GM21515 (cell line): ENCODE data around the gene HOXD10.

ENCODE experiments used
- ATAC-seq: cut with Tn5 transposase; IDR thresholded peaks from one replicate; pipeline ENCODE4 v1.9.1; 2021; ENCODE audit not compliant: unreplicated experiment

The HOXD10 gene

DNA sequence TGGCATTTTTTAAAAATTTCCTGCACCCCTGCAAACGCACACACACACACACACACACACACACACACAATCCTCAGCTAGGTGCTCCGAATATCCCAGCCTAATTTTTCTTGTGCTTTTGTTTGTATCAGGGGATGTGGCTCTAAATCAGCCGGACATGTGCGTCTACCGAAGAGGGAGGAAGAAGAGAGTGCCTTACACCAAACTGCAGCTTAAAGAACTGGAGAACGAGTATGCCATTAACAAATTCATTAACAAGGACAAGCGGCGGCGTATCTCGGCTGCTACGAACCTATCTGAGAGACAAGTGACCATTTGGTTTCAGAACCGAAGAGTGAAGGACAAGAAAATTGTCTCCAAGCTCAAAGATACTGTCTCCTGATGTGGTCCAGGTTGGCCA is 22.2 kb upstream of the HOXD10 start:
- no peak for ATAC-seq

DNA sequence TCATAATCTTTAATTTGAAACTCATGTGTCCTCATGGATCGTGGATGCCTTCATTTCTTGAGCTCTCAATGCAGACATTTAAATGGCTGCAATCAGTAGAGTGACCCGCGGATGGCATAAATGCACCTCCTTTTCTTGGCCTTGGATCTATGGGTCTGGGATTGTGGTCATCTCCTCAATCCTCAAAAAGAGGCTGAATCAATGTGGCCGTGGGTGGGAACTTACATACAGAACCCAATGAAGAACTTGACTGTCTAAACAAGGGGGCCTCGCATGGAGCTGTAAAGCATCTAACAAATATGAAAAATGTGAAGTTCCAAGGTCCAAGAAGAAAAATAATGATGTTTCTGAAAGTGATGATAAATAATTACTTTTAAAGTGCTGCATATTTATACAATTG is 21.2 kb upstream of the HOXD10 start:
- ATAC-seq: no peak

DNA sequence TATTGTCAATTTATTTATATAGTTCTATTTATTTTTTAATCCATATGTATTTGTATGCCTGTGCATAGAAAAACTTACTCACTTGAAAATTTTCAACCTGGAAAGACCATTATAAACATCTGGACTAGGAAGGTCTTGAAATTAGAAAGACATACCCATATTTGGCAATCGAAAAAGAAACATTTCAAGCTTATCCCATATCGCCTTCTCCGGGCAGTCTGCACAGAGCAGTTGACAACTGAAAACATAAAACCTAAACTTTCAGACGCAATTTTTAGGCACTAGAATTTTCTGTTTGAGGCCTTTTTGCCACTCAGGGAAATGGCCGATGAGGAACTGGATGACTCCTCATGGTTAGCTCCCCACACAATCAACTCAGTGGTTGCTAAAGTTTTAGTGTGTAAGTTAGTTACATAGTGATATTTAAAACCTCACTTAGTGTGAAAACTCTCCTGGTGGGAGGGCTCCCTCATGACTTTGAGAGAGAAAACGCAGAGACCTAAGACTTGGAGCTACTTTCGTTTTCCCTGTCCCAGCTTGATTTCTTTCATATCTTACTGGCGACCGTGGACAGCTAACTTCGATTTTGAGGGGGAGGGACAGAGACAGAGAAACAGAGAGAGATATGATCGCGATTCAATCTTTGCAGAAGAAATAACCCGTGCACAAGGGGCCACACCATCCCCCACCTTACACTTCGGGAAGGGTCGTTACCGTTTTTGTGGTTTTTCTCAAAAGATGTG is 20.2 kb upstream of the HOXD10 start:
- no peak for ATAC-seq

DNA sequence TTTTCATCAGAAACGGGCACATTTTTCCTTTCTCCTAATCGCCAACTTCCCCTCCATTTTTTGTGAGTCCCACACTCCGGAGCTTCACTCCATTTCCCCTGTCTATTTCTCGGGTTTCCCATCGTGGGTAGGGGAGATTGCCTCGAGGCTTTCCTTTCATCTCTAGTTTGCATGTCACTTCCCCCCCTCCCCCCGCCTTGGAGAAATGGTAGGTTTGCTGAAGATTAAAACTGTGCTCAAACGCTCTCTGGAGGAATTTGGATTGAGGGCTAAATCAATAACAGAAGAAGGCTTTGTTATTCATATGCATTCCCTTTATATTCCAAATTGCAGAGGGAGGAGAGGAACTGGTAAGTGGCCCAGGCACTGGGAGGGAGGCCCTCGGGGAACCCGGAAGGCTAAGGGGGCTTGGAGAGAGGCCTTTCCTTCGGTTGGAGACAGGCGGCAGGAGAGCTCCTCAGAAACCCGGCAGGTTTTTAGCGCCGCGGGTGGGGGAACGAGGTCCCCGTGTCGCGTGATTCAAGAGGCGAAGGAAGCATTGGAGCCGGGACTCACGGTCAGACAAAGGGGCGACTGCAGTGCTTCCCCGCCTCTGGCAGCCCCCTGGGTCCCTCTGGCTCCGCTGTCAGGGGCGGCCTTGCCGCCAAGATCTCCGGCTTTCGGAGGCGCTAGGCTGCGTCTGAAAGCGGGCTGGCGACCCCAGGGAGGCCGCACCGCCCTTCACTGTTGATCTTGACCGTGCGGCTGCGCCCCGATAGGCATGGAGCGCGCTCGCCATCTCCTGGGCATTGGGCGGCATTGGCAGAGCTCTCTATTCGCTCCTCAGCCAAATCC is 19.4 kb upstream of the HOXD10 start:
- peak; percentile 87 for ATAC-seq

DNA sequence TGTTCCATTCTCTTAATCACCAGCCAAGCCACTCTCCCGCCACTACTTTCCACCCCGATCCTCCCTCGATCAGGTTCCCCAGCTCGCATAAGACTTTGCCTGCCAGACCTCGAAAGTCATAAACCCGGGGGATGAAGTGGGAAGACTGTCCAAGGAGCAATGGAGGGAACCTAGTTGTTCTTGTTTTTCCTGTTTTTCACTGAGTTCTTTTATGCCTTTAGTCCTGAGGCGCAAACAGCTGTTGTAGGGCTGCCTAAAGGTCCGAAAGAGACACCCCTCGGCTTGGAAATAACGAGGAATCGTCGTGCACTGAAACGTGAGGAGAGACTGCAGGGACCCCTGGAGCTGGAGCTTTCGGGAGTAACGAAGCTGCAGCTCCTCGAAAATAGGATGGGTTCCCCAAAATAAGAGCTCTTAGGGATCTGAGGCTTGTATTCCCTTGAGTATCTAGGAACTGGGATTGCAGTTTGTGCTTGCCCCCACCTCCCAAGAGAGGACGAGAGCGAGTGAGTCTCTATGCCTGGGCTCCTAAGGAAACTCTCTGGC is 18.7 kb upstream of the HOXD10 start:
- ATAC-seq: no peak

DNA sequence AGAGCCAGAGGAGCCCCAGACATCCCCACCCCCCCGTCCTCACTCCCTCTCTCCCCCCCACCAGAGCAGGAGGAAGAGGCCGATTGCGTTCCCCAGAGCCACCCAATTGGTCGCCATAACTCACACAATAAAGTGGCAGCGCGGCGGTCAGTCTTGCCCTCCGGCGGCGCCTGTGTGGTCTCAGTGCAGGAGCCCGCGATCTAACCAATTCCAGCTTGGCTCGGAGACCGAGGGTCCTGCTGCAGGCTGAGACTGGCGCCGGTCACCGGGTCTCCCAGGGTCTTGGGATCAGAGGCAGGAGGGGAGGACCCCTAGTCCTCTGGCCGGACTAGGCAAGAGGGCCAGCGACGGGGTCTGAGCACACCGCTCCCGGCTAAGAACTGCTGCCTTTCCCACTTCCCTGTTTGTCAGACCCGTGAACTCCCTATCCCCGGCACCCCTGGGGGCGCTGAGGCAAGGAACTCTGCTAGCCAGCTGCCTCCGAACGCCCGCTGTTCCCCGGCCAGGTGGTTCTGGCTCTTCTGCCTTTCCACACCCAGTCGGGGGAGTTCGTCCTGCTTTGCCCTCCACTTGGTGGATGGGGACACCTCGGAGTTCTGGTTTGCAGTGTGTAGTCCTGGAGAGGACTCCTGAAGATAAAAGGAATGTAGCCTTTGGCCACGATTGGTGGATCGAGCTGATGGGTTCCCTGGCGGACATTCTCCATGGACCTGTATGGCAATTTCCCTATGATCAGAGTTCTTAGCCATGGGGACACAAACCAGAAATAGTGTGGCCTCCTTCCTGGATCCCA is 18.0 kb upstream of the HOXD10 start:
- ATAC-seq: no peak

DNA sequence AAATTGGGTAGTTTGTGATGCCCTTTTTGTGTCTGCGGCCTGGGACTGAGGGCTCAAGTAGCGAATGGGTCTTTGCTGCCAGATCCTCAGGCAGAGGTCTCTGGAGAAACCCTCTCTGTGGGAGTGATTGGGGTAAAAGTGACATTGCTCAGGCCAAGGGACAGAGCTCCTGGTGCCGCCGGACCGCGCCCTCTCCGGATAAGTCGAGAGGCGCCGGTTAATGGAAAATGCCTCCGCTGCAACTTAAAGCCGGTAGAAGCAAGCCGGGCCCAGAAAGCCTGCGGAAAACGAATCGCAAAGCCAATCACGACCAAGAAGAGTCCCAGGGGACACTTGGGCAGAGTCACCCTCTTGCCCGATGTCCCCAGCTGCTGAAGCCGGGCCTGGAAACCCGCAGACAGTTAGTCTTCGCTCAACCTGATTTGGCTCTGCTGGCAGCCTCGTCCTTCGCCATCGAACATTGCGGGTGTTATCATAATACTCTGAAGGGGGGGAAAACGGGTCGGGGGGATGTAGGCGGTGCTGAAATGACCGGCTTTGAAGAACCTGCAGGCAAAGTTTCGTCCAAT is 17.3 kb upstream of the HOXD10 start:
- ATAC-seq: no peak

DNA sequence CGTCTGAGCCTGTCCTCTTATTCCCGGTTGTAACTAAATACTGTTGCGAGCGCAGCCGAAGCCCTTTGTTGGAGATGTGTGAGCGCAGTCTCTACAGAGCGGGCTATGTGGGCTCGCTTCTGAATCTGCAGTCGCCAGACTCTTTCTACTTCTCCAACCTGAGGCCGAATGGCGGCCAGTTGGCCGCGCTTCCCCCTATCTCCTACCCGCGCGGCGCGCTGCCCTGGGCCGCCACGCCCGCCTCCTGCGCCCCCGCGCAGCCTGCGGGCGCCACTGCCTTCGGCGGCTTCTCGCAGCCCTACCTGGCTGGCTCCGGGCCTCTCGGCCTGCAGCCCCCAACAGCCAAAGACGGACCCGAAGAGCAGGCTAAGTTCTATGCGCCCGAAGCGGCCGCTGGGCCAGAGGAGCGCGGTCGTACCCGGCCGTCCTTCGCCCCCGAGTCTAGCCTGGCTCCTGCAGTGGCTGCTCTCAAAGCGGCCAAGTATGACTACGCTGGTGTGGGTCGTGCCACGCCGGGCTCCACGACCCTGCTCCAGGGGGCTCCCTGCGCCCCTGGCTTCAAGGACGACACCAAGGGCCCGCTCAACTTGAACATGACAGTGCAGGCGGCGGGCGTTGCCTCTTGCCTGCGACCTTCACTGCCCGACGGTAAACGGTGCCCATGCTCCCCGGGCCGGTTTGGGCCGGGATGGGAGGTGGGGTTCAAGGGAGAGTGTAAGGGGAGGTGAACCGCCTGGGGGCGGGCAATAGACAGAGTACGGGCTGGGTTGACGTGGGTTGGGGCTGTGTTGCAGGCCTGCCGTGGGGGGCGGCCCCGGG is 16.6 kb upstream of the HOXD10 start, which contains the start of gene HOXD12:
TSS of gene HOXD12 (plus strand) at position 68 of the 819 bp plus-strand sequence. CDS start at position 75, 7 bp downstream.
- ATAC-seq: no peak

DNA sequence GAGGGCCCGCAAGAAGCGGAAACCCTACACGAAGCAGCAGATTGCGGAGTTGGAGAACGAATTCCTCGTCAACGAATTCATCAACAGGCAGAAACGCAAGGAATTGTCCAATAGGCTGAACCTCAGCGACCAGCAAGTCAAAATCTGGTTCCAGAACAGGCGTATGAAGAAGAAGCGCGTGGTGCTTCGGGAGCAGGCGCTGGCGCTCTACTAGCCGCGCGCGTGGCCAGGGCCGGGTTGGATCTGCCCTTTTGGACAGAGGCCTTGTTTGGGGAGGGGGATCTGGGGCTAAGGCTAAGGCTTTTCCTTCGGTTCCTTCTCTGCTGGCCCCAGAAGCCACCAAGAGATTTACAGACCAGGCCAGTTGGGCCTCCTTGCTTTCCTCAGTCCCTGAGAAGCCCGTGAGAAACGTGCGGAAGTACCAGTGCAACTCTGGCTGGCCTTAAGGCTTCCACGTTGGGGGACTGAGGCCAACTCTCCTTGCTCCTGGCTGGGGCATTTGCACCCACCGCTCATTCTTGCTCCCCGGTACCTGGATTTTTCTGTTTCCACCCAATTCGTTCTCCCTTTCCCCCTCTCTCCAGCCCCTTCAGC is 15.9 kb upstream of the HOXD10 start:
- no peak for ATAC-seq

DNA sequence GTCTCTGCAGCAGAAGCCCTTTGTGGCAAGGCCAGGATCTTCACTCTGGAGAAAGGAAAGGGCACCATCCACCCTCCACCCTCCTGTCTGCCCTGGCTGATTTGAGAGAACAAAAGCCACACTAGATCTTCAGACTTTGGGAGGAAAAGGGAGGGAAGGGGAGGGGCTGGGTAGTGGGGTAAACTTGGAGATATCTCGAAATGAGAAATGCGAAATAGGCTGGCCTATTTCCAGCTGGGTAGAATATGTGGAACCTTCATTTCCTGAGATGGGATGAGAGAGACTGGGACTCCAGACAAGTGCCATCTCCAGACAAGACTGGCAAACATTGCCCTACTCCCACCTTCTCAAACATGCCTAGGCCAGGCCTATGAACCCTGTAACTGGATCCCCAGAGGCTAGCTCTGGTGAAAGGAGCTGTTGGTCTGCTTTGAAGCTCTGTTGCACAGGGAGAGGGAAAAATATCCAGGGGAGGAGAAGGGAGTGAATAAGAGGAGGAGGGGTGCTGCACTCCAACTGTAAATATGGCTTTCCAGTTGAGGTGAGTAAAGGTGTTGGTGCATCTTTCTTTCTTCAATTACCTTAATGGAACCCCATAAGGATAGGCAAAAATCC is 15.3 kb upstream of the HOXD10 start:
- ATAC-seq: no peak

DNA sequence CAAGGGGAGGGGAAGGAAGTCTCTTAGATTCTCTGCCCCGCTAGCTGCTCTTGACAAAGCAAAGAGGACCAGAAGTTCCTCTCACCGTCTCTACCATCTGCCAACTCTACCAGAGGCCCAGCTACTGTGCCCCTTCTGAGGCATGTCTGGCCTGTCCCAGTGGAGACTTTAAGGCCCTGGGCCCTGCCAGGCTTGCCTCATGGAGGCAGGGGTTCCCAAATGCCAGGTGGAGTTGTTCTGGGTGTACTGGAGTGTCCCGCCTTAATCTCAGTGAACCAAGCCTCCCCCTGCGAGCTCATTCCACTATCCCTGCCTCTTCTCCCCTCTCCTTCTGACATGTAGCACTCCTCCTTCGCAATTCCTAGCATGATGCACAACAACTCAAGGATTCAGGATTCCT is 14.7 kb upstream of the HOXD10 start:
- ATAC-seq: no peak

DNA sequence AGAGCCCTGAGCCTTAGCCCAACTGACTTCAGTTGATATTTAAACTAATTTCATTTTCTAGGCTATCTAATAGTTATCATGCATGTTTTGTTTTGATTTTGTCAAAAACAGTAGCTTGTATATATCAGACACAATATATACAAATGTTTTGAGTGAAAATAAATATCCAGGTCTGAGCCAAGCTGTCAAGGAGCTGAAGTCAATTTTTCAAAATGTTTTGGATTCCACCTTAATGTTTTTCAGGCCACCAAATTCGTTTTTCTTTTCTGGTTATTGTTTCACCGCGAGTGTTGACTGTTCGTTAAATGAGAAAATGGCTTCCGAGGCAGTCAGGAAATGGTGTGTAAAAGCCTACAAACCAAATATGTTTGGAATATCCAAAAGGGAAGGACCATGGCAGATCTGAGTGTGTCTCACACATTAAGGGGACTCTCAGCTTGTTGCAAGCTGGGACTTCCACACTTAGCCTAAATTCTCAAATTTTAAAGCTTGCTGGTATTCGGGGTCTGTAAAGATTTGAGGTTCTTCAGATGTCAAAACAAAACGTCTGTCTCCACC is 14.2 kb upstream of the HOXD10 start:
- no peak for ATAC-seq

DNA sequence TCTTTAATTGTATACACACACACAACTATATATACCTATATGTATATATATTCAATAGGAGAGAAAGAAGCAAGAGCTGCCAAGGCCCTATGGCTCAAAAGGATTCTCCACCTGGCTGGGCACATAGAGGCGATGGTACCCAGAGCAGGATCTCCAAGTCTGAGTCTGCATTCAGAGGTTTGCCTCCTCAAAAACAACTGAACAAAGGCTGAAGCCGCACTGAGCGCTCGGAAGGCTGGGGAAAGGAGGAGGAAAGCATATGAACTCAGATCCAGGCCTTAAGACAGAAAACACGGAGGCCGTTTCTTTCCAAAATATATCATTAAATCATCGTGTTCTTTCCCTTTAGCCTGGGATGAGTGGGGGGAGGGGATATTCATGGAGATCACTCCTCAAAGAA is 13.4 kb upstream of the HOXD10 start:
- ATAC-seq: no peak

DNA sequence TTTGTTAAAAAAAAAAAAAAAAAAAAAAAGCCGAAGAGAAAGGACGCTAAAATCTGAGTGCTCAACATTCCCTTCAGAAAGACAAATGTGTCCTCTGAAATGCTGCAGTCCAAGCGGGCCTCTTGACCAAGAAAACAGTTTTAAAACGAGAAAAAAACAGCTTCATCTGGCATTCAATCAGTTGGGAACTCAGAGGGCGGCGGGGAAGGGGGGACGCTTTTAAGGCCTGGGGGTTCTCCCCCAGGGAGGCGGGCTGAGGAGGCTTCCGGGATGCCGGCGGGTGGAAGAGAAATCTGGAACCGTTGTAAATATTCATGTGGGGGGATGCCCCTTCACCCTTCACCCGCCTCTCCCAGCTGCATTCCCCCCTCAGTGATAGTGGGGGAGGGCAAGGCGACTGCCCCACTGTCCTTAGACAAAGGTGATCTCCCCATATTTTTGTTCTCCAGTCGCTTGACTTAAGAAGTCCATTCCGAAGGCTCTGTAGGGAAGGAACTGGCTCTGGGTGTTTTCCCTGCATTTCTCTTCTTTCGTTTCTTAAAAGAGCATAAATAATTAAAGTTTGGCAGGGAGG is 12.7 kb upstream of the HOXD10 start:
- ATAC-seq: no peak

DNA sequence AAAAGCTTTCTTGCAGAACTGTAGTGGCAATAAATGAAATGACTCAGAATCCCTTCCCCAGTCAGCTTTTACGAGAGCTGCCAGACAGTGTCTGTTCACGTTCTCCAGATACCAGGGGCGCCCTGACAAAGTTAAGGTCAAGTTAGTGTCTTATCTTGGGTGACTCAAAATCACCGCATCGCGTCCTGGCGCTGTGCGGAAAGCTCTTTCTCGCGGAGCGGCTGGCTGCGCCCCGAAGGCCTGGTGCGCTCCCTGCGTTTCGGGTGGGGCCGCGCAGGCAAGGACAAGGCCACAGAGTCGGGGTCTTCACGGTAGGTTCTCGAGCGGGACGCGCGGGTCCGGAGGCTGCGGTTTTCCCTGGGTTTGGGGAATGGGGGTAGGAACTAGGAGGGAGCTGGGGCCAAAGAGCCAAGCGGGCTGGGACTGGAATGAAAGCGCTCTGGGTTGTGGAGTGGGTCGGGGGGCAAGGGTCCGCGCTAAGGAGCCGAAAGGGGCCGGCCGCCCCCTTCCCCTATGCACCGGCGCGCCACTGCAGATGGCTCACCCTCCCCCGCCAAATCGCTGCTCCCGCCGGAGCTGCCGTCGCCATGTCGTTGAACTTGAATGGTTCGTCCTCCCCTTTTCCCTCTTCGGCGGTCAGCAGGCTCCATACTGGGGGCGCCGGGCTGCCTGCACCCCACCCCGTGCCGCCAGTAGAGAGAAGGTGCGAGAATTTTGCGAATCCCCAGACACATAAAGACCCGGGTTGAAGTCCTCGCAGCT is 12.1 kb upstream of the HOXD10 start:
- no peak for ATAC-seq

DNA sequence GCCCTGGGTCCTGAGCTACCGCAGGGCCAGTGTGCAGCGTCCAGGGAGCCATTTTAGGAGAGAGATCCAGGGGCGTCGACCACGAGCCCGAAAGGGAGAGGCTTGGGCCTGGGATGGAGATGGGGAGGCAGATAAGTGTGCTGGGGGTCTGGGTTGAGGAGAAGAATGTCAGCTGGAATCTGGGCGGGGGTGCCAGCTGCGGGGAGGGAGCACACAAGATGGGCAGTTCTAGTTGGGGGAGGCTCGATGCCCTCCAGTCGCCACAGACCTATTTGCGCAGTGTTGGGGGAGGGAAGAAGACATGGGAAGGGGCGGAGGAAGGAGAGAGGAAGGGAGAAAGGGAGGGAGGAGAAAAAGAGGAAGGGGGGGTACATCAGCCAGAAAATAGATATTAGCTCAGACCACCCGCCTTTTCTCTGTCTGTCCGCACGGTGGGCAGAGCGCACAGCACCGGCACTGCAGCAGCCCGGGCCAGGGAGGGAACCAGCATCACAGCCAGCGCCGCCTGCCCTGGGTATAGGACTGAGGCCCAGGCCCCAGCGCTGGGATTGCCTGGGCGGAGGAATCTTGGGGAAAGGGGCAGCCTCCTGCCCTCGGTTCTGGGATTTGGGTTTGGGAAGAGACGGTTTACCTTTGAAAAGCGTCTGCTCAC is 11.4 kb upstream of the HOXD10 start:
- ATAC-seq: no peak
